A549 treated with RU486 at 1 μM for 4 hours (cell line): ENCODE results near the gene TYRP1. TPM values are rescaled to one million over a fixed set of nuclear protein-coding genes. Genes with fewer than 3 reads are reported as not detected.

Source experiments
- total RNA-seq: library from RNA; stranded (reverse); fragments of 200-300 nt; extraction: Qiagen RNA extraction; gene quantifications from 5 replicates; pipeline ENCODE4 v1.2.3, GENCODE V29; 2022; ENCODE audit warnings: low read depth

TYRP1 gene
- not detected in 5 replicates for total RNA-seq

GRCh38 chr9:12693141-12693540 is at the start of gene TYRP1:
TSS of gene TYRP1 (plus strand) at chr9:12693385. CDS start at chr9:12693997, 612 bp downstream.

Other genes with a start within 250 kb of the TYRP1 start
- gene LURAP1L, start 81.6 kb downstream of the TYRP1 start, total RNA-seq = 12.2 to 17.4 TPM (median 16.9 TPM) in 5 replicates